Femur (tissue), 1 donor: Measurements from ENCODE around the gene ATP2A1.

Experiments
- DNase-seq: peaks from one replicate; pipeline ENCODE4 v3.0.0-alpha.2; 2017

Gene ATP2A1

DNA sequence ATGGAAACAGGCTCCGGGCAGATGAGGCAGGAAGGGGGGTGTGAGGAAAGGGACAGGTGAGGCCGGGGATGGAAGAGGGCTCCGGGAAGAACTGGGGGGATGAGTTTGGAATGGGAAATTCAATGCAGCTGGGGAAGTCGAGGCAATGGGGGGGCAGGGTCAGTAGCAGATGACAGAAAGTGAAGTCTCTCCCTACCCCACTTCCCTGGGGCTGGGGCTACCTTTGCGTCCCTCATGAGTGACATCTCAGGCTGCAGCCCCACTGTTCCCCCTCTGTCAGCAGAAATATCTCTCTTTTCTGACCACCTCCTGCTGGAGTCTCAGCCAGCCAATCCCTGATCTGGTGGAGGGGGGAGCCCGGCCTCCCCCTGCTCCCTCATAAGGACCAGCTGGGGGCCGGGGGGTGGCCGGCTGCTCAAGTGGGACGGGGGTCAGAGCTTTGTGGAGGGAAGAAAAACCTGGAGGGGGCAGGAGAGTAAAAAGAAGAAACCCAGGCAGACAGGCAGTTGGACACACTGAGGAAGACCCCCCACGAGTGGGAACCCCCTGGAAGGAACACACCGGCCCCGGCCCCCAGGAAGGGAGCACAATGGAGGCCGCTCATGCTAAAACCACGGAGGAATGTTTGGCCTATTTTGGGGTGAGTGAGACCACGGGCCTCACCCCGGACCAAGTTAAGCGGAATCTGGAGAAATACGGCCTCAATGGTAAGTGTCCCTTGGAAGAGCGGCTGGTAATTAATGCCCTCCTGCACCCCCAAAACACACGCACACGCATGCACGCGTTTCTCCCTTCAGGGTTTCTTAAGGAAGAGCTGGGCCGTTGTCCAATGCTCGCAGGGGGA lies at the start of gene ATP2A1:
TSS of gene ATP2A1 (plus strand) at position 406 of the 844 bp plus-strand sequence. CDS start at position 590, 184 bp downstream.
- no peak for DNase-seq

DNA sequence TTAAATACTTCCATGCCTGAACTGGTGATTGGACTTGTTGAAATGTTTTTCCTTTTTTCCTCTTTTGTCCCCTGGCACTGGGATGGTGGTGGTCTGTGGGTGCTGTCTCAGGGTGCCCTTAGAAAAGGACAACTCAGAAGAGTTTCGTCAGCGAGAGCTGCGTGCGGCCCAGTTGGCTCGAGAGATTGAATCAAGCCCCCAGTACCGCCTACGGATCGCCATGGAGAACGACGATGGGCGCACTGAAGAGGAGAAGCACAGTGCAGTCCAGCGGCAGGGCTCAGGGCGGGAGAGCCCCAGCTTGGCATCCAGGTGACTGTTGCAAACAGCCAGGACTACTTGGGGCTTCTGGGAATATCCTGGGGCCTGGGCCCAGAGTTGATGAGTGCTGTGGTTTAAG lies 48.5 kb upstream of the ATP2A1 start:
- no peak for DNase-seq

DNA sequence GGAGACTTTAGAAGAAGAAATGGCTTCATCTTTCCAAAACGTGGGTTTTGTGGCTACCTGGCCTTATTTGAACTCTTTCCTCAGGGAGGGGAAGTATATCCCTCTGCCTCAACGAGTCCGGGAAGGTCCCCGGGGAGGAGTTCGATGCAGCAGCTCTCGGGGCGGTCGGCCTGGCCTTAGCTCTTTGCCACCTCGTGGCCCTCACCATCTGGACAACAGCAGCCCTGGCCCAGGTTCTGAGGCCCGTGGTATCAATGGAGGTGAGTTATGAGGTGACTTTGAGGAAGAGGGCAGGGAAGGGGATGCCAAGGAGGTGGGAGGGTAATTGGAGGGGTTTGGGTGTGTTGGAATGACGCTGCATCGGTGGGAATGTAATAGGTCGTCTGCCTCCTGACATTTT lies 47.8 kb upstream of the ATP2A1 start:
- DNase-seq: no peak

DNA sequence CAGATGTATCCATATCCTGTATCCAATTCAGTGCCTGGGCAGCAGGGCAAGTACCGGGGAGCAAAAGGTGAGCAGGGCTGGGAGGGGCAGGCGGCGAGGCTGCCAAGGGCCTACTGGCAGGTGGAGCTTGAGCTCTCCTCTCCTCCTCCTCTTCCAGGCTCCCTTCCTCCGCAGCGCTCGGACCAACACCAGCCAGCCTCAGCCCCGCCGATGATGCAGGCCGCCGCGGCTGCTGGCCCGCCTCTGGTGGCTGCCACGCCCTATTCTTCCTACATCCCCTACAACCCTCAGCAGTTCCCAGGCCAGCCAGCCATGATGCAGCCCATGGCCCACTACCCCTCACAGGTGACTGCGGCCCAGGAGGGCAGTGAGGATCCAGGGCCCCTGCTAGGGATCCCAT lies 43.9 kb upstream of the ATP2A1 start:
- DNase-seq: no peak

DNA sequence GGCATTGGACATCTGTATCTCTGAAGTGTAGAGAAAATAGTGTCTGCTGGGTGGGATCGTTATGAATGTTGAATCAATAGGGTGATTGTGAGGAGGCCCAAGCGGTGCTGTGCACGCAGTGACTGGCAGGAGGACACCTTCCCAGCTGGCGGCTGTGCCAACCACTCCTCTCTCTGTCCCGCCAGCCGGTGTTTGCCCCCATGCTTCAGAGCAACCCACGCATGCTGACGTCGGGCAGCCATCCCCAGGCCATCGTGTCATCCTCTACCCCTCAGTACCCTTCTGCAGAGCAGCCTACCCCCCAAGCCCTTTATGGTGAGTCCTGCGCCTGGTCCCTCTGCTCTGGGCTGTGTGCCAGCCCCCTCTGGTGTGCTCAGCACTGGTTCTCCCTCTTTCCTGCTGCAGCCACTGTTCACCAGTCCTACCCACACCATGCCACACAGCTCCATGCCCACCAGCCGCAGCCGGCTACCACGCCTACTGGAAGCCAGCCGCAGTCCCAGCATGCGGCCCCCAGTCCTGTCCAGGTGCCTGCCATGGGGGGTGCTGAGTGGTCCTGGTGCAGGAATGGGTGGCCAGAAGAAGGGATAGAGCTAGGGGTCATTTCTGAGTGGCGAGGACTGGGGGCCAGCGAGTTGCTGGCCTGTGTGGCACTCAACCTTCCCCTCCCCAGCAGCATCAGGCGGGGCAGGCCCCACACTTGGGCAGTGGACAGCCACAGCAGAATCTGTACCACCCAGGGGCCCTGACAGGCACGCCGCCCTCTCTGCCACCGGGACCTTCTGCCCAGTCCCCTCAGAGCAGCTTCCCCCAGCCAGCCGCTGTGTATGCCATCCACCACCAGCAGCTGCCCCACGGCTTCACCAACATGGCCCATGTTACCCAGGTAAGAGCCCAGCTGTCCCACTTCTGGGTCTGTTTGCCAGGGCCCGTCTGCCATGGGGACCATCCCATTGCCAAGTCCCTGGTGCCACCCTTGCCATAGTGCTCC lies 43.1 kb upstream of the ATP2A1 start:
- DNase-seq: no peak

DNA sequence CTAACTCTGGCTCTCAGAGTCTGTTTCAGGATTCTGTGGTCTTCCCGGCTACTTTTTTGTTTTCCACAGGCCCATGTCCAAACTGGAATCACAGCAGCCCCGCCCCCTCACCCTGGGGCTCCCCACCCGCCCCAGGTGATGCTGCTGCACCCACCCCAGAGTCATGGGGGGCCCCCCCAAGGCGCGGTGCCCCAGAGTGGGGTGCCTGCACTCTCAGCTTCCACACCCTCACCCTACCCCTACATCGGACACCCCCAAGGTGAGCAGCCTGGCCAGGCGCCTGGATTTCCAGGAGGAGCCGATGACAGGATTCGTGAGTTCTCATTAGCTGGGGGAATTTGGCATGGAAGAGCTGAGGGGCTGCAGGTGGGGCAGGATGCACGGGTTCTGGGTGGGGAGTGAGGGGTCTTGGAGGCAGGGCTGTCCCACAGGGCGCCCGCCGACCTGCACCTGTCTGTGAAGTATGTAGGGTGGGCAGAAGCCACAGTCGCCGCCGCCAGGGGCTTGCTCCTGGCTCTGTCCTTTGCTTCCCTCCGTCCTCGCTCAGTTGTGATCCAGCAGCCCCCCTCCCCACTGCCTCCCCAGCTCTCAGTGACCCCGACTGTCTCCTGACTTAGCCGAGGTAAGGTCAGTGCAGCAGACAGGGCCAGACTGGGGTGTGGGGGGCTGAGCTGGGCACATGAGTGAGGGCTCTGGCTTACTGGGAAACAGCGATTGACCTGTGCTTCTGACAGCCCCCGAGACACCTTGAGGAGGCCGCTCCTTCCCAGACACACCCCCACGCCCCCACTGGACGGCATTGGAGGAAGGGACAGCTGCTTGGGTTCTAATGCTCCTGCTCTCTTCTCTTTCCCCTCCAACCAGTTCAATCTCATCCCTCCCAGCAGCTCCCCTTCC lies 42.2 kb upstream of the ATP2A1 start:
- DNase-seq: no peak

DNA sequence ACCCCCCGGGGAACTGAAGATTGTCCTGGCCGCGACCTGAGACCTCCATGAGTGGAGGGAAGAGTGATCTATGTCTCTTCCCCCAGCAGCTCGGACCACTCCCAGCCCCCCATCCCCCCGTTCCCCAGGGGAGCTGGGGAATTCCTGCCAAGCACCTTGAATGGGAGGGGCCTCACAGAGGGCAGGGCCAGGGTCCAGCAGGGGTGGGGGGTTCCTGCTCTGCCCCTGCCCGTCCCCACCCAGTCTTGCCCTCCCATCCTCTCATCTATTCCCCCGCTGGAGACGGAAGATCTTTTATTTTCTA lies 41.6 kb upstream of the ATP2A1 start:
- DNase-seq: no peak

DNA sequence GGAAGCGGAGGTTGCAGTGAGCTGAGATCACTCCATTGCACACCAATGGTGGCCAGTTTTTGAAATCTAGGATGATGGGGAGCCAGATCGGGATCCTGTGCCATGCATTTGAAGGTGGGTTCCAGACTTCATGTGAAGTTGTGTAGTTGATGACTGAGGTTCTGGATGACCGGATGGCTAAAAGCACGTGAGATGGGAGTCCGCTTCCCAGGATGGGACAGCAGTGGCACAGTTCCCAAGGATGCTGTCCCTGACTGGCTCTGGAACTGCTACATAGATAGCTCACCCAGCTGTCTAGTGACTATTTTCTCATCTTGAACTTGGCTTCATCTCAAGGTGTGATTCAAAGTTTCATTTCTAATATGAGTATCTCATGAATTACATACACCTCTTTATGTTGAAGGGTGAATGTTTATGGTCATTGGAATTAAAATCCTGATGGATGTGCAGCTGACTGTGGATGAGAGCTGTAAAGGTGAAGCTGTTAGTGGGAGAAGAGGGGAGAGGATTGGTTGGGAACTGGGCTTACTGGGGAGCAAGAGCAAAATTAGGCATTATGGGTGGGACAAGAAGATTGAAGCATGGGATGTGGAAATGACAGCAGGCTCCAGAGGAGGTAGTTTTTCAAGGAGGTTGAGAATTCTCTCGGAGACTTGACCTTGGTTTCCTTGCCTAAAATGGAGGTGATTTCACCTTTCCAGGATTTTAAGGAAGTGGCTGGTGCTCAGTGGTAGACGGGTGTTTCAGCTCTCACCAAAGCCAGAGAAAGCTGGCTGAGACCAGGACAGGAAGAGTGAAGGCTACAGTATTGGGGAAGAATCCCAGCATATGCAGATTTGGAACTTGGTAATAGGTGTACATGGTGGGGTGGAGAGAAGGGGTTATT lies 40.4 kb upstream of the ATP2A1 start:
- DNase-seq: no peak

DNA sequence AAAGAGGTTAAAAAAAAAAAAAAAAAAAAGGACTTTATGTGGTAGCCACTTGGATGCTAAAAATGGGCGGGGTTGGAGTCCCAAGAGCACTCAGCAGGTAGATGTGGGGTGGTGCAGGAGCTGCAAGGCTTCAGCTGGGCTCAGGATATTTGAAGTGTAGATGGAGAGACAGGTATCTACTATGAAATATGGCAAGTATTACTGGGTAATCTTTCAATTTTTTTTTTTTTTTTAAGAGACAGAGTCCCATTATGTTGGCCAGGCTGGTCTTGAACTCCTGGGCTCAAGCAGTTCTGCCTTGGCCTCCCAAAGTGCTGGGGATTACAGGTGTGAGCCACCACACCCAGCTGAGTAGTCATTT lies 39.8 kb upstream of the ATP2A1 start:
- DNase-seq: no peak

DNA sequence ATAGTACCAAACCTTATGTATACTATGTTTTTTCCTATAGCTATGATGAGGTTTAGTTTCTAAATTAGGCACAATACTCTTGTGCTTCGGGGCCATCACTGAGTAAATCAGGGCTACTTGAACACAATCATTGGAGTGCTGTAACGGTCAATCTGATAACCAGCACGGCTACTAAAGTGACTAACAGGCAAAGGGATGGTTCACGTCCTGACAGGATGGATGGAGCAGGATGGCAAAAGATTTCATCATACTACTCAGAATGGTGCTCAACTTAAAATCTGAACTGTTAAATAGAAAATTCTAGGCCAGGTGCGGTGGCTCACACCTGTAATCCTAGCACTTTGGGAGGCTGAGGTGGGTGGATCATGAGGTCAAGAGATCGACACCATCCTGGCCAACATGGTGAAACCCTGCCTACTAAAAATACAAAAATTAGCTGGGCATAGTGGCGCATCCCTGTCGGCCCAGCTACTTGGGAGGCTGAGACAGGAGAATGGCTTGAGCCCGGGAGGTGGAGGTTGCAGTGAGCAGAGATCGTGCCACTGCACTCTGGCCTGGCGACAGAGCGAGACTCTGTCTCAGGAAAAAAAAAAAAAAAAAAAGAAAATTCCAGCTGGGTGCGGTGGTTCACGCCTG lies 39.2 kb upstream of the ATP2A1 start:
- no peak for DNase-seq

DNA sequence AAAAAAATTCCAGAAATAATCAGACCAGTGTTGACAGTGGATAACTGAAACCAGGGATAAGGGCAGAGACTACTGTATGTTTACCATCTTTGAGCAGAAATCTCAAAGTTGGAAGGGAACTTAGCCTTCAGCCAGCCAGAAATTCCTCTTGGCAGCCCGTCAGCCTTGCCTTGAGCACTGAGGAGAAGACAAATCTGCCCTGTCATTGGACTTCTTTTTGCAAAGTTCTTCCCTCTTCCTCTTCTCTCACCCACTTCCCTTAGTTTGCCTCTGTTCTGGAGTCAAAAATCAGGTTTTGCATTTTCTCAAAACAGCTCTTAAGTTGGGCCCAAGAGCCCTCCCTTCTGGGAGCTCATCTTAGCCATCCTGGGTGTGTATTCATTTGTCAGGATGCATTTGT lies 38.4 kb upstream of the ATP2A1 start:
- DNase-seq: no peak

DNA sequence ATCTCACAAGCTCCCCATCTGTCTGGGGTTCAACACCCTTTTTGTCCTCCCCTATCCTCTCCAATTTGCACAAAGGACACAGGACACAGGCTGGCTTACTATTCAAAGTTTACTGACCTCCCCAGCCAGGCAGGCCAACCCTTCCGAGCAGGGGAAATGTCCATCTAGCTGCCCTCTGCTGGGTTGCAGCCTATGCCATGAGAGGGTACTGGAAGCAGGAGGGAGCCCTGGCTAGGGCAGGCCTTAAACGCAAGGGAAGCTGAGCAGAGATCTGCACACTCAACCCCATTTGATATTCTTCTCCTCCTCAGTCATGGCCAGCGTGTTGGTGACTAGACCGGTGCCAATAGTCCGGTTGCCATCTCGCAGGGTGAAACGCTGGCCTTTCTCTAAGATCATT lies 35.6 kb upstream of the ATP2A1 start:
- DNase-seq: no peak

DNA sequence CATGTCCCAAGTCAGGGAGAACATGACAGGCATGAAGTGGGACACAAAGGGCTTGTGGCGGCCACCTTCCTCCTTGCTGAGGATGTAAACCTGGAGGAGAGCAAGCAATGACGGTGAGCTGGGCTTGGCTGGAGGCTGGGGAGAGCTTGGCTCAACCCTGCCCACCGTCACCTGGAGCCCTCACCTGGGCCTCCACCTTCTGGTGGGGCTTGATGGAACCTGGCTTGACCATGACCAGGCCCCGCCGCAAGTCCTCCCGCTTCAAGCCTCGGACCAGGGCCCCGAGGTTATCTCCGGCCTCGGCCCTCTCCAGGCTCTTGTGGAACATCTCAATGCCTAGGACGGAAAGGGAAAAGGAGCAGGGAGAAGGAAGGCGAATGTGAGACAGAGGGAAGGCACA lies 34.5 kb upstream of the ATP2A1 start:
- no peak for DNase-seq

DNA sequence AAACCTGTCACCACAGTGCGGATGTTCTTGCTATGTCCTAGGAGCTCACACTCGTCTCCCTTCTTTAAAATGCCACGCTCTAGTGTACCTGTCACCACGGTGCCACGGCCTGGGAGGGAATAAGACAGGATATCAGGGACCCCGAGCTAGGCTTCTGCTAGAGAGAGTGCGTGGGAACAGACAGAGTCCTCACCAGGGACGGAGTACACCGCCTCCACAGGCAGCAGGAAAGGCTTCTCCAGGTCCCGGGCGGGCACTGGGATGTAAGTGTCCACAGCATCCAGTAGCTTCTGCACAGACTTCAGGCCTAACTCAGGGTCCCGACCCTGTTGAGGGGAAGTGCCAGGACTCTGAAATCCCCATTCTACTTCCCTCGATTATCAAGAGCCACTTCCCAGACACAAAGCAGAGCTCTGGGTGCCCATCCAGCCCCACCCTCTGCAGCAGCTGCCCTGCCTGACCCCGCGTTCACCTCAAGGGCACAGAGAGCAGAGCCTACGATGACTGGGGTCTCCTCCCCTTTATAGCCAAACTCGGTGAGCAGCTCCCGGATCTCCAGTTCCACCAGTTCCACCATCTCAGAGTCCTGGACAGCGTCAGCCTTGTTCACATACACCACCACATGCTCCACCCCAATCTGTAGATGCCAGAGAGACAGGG lies 33.9 kb upstream of the ATP2A1 start:
- DNase-seq: no peak

DNA sequence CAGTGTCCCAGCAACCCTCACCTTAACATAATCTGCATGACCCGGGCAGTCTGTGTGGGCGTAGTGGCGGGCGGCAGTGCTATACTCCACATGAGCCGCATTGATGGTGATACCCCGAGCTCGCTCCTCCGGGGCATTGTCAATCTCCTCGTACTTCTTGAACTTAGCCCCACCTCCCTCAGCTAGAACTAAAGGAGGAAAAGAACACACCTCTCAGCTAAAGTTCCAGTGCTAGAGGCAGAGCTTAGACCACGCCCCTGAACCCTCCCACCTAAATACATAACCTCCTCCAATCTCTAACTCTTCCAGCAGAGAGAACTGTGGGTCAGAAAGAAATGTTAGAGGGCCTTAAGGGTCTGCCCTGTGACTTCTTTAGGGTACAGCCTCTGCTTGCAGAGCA lies 33.0 kb upstream of the ATP2A1 start:
- no peak for DNase-seq

DNA sequence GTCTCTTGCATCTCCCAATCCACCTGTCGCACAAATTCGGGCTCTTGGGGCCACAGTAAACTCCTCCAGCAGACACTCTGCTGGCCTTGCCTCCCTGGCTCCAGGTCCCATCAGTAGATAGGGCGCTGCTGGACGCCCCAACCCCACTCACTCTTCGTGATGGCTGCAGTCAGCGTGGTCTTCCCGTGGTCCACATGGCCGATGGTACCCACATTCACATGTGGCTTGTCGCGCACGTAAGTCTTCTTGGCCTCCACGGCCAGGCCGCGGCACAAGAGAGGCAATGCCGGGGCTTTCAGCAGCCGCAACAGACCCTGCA lies 32.6 kb upstream of the ATP2A1 start:
- no peak for DNase-seq

DNA sequence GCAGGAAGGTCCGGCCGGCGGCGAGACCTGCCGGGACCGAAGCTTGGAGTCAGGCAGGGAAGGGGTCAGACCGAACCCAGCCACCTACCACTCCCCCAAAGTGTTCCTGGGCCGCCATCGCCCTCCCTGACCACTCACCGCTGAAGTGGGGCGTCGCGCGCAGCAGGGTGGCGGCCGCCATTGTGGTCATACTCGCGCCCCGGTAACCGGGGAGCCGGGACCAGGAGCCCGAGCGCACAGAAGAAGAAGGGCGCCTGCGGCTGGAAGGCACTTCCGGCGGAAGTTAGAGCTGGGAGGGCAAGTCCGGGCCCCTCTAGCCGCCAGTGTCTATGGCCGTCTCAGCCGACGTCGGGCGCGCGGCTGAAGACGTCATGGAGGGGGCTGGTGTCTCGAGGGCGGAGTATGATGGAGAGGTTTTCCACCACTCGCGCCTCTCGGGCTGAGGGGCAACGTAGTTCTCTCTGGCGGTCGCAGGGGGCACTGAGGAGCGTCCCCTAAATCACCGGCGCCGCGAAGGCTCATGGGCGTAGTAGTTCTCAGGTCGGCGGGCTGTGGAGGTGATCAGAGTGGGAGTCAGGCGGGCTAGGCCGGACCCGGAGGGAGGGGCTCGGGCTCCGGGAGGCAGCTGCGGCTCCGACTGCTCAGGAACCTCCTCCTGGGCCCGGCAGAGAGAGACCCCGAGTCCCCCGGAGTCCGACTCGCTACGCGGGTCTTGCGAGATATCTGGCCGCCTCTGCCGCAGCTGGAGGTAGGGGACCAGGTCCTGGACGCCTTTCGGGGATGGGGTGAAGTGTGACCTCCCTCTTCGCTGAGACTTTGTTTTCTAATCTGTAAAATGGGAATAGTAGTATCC lies 32.0 kb upstream of the ATP2A1 start, which contains the start of gene TUFM:
TSS of gene TUFM (minus strand) at position 269 of the 853 bp plus-strand sequence. CDS start at position 190, 79 bp downstream.
- DNase-seq: peak; percentile 99

DNA sequence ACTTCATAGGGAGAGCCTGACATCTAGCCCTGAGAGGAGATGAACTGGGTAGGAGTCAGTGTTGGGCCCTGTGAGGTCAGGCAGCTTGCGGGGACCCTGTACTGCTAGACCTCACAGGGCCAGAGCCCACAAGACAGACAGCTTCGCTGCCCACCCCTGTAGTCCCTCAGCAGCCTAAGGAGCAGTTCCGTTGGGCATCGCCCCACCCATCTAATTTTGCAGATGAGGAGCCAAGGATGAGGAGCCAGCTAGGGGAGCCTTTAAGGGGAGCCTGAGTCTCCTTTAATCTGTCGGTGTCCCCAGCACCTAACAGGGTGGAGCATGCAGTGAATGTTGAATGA lies 31.4 kb upstream of the ATP2A1 start:
- DNase-seq: no peak

DNA sequence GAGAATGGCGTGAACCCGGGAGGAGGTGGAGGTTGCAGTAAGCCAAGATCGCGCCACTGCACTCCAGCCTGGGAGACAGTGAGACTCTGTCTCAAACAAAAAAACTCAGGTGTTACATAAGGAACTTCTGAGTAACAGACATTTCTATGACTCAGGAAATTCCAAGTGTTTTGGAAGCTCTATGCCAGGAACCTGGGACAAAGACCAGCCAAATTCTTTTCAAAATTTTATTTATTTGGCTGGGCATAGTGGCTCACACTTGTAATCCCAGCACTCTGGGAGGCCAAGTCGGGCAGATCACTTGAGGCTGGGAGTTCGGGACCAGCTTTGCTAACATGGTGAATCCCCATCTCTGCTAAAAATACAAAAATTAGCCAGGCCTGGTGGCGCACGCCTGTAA lies 19.9 kb upstream of the ATP2A1 start:
- no peak for DNase-seq

DNA sequence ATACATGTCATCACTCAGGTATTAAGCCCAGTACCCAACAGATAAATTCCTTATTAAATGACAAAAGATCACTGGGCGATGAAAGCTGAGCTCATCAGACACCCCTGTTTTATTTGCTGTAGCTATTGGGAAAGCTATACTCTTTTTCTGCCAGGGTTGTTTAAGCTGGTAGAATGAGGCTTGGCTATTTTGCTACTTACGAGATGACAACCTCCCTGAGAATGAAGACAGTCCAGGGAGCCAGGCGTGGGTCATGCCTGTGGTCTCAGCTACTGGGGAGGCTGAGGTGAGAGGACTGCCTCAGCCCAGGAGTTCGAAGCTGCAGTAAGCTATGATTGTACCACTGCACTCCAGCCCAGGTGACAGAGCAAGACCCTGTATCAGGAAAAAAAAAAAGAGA lies 19.0 kb upstream of the ATP2A1 start:
- DNase-seq: no peak
